MCF 10A (cell line): ENCODE results near the gene FABP1. TPM values are rescaled to one million over a fixed set of nuclear protein-coding genes. Genes with fewer than 3 reads are reported as not detected.

Source experiments
- BruUV-seq: library from RNA; stranded (reverse); fragments of 400-500 nt; replicated peaks from 2 replicates; lab custom pipeline; 2021; lab: Mats Ljungman, UMichigan
- CTCF ChIA-PET: fragments of 300-600 bp; sonication (Branson Sonifier 250); formaldehyde crosslinking; extraction: SDS; loops from one replicate; lab custom pipeline; 2021; ENCODE audit warnings: antibody characterized with exemption, inconsistent platforms; lab: Yijun Ruan, JAX
- POLR2A ChIA-PET: fragments of 300-600, 350-650 bp; sonication (Branson Sonifier 250); formaldehyde crosslinking; extraction: SDS; loops from one replicate; lab custom pipeline; 2020; ENCODE audit warnings: antibody characterized with exemption, inconsistent platforms; lab: Yijun Ruan, JAX
- DNase-seq: peaks from one replicate; pipeline ENCODE4 v3.0.0-alpha.2; 2018; ENCODE audit not compliant: unreplicated experiment
- H3K27ac Mint-ChIP-seq: one replicate; pipeline ENCODE4 v1.8.0; 2022; ENCODE audit warnings: mild to moderate bottlenecking, low read depth, mixed read lengths; ENCODE audit not compliant: unreplicated experiment
- H3K27me3 Mint-ChIP-seq: one replicate; pipeline ENCODE4 v1.8.0; 2022; ENCODE audit warnings: mixed read lengths; ENCODE audit not compliant: insufficient read depth, unreplicated experiment
- H3K36me3 Mint-ChIP-seq: one replicate; pipeline ENCODE4 v1.8.0; 2022; ENCODE audit warnings: mild to moderate bottlenecking, moderate library complexity, mixed read lengths; ENCODE audit not compliant: insufficient read depth, unreplicated experiment
- H3K4me1 Mint-ChIP-seq: one replicate; pipeline ENCODE4 v1.8.0; 2022; ENCODE audit warnings: mixed read lengths; ENCODE audit not compliant: insufficient read depth, unreplicated experiment
- H3K4me3 Mint-ChIP-seq: one replicate; pipeline ENCODE4 v1.8.0; 2022; ENCODE audit warnings: mild to moderate bottlenecking, moderate library complexity, mixed read lengths; ENCODE audit not compliant: unreplicated experiment
- H3K9me3 Mint-ChIP-seq: one replicate; pipeline ENCODE4 v1.8.0; 2022; ENCODE audit warnings: mixed read lengths; ENCODE audit not compliant: unreplicated experiment
- CTCF ChIP-seq: fragments of 200-600 bp; IDR thresholded peaks from one replicate; pipeline ENCODE4 v1.8.0; 2022; ENCODE audit warnings: antibody characterized with exemption, mild to moderate bottlenecking; ENCODE audit not compliant: unreplicated experiment
- intact Hi-C: fragments of 100-400 bp; cut with micrococcal nuclease; formaldehyde crosslinking; loops from 2 replicates; pipeline ENCODE4 v1.14.1; 2022
- total RNA-seq: library from RNA; stranded (reverse); gene quantifications from 2 replicates; pipeline ENCODE4 v1.2.3, GENCODE V29; 2022

The FABP1 gene
- total RNA-seq, 1 experiment from 2014 or later: not detected

- CTCF ChIA-PET: interaction anchor here (0.7 to 1.1 kb wide), 2 partner anchors 108 to 1575 kb away, joined by 3 to 6 read pairs; no protein-coding TSS in a partner anchor
- Mint-ChIP-seq H3K4me1 (no peaks in the 10 kb centered on the region), H3K4me3 (no peak overlapping the region), H3K9me3 (no peaks in the 10 kb centered on the region), H3K27ac (no peak overlapping the region), H3K36me3 (peaks cover 5% of the 10 kb centered on the region), H3K27me3 (no peaks in the 10 kb centered on the region)
- POLR2A ChIA-PET: no interaction called here
- no TSS peak for BruUV-seq
- intact Hi-C loops: no loop called here
- TF ChIP-seq CTCF: no peak
- DNase-seq: no peak
Observed at GRCh38 chr2:88167740-88168139, 39.9 kb upstream of the FABP1 start.

GRCh38 chr2:88165332-88166003 is 37.6 kb upstream of the FABP1 start:
- Mint-ChIP-seq H3K9me3 (no peaks in the 10 kb centered on the region), H3K27me3 (no peaks in the 10 kb centered on the region), H3K27ac (no peak overlapping the region), H3K36me3 (peaks cover under 1% of the 10 kb centered on the region), H3K4me1 (no peaks in the 10 kb centered on the region), H3K4me3 (no peak overlapping the region)
- no peak for DNase-seq
- no peak for TF ChIP-seq CTCF
- CTCF ChIA-PET: interaction anchor here (12.1 kb wide), 1 partner anchor 105 kb away, joined by 293 read pairs; no protein-coding TSS in a partner anchor
- intact Hi-C loops: no loop called here
- POLR2A ChIA-PET: no interaction called here
- no TSS peak for BruUV-seq

GRCh38 chr2:88161446-88162244 is 33.8 kb upstream of the FABP1 start:
- H3K4me1 Mint-ChIP-seq: no peaks in the 10 kb centered on the region
- no peak for TF ChIP-seq CTCF
- no TSS peak for BruUV-seq
- ChIA-PET CTCF (interaction anchor here (0.5 to 12.1 kb wide), 12 partner anchors 15 to 508 kb away, joined by 3 to 293 read pairs (median 4); no protein-coding TSS in a partner anchor), POLR2A (interaction anchor here (1.4 kb wide), 1 partner anchor 91 kb away, joined by 5 read pairs; no protein-coding TSS in a partner anchor)
- no peaks in the 10 kb centered on the region for H3K9me3 Mint-ChIP-seq
- intact Hi-C loops: loop anchor here (2.0 to 5.0 kb wide), 2 partner anchors 144 to 159 kb away; partner anchors contain the start of gene RNU2-63P
- H3K4me3 Mint-ChIP-seq: no peak overlapping the region
- no peak for DNase-seq
- H3K36me3 Mint-ChIP-seq: no peaks in the 10 kb centered on the region
- H3K27ac Mint-ChIP-seq: no peak overlapping the region
- no peaks in the 10 kb centered on the region for H3K27me3 Mint-ChIP-seq

- H3K36me3 Mint-ChIP-seq: no peaks in the 10 kb centered on the region
- H3K27me3 Mint-ChIP-seq: no peaks in the 10 kb centered on the region
- H3K9me3 Mint-ChIP-seq: no peaks in the 10 kb centered on the region
- no peaks in the 10 kb centered on the region for H3K4me1 Mint-ChIP-seq
- ChIA-PET POLR2A (interaction anchor here (0.6 to 2.0 kb wide), 2 partner anchors 100 to 485 kb away, joined by 3 to 18 read pairs; no protein-coding TSS in a partner anchor), CTCF (interaction anchor here (0.5 to 12.1 kb wide), 29 partner anchors 10 to 584 kb away, joined by 3 to 293 read pairs (median 4); partner anchors contain the start of genes SMYD1 and THNSL2)
- no peak overlapping the region for H3K4me3 Mint-ChIP-seq
- H3K27ac Mint-ChIP-seq: no peak overlapping the region
- TF ChIP-seq CTCF: no peak
- DNase-seq: no peak
- no TSS peak for BruUV-seq
- intact Hi-C loops: loop anchor here (1.0 to 5.0 kb wide), 3 partner anchors 100 to 158 kb away; partner anchors contain the start of gene RNU2-63P
Observed at GRCh38 chr2:88160517-88160916, 32.7 kb upstream of the FABP1 start.
